CD4-positive, alpha-beta T cell (primary cell): ENCODE measurements around the gene LCE6A. TPM values are rescaled to one million over a fixed set of nuclear protein-coding genes. Genes with fewer than 3 reads are reported as not detected.

Source experiments
- ATAC-seq: fragments of 200-7000 bp; cut with Tn5 transposase; one replicate; pipeline ENCODE4 v1.10.0; 2022; ENCODE audit warnings: mild to moderate bottlenecking; ENCODE audit not compliant: poor library complexity
- CTCF ChIA-PET: fragments of 350-600 bp; sonication (Branson Sonifier 250); formaldehyde crosslinking; loops from one replicate; lab custom pipeline; 2021; ENCODE audit warnings: antibody characterized with exemption, inconsistent platforms; lab: Charles Lee
- POLR2A ChIA-PET: fragments of 350-600 bp; sonication (Branson Sonifier 250); formaldehyde crosslinking; loops from one replicate; lab custom pipeline; 2021; ENCODE audit warnings: antibody characterized with exemption, inconsistent platforms; lab: Charles Lee
- DNase-seq, 14 experiments: peaks; one replicate each; pipeline ENCODE4 v3.0.0-alpha.2; 2013 to 2020; ENCODE audit warnings: mixed read lengths in 2 of 14
- H3K27ac ChIP-seq, 2 donors: one replicate each; pipeline versions ENCODE4 v1.5.1 to v1.7.0; 2013; ENCODE audit warnings: low read length in 2 of 2, low read depth in 1 of 2, mild to moderate bottlenecking in 1 of 2
- H3K27me3 ChIP-seq, 2 experiments: 1 replicate in 1 of 2; 2 replicates in 1 of 2; pipeline versions ENCODE4 v1.6.1 to v1.7.0; 2013; ENCODE audit warnings: low read length in 2 of 2, control low read depth in 1 of 2, mild to moderate bottlenecking in 1 of 2, moderate library complexity in 1 of 2; ENCODE audit not compliant: insufficient read depth in 2 of 2, control insufficient read depth in 1 of 2
- H3K36me3 ChIP-seq: one replicate; pipeline ENCODE4 v1.6.1; 2013; ENCODE audit warnings: low read length, control low read depth; ENCODE audit not compliant: insufficient read depth
- H3K4me1 ChIP-seq: one replicate; pipeline ENCODE4 v1.6.1; 2013; ENCODE audit warnings: low read length, control low read depth; ENCODE audit not compliant: insufficient read depth
- H3K4me3 ChIP-seq: one replicate; pipeline ENCODE4 v1.5.1; 2013; ENCODE audit warnings: mild to moderate bottlenecking, low read length, moderate library complexity
- H3K9me3 ChIP-seq, 2 experiments: 1 replicate in 1 of 2; 2 replicates in 1 of 2; pipeline versions ENCODE4 v1.6.1 to v1.7.0; 2013; ENCODE audit warnings: low read length in 2 of 2, mild to moderate bottlenecking in 2 of 2, control low read depth in 1 of 2, moderate library complexity in 1 of 2; ENCODE audit not compliant: control insufficient read depth in 1 of 2, insufficient read depth in 1 of 2
- H3K27ac Mint-ChIP-seq: one replicate; pipeline ENCODE4 v1.8.0; 2020; ENCODE audit warnings: mixed read lengths
- H3K27me3 Mint-ChIP-seq: one replicate; pipeline ENCODE4 v1.8.0; 2021; ENCODE audit warnings: mixed read lengths
- H3K36me3 Mint-ChIP-seq: one replicate; pipeline ENCODE4 v1.8.0; 2021; ENCODE audit warnings: low read depth, mixed read lengths
- H3K4me1 Mint-ChIP-seq: one replicate; pipeline ENCODE4 v1.8.0; 2021; ENCODE audit warnings: low read depth, mixed read lengths
- H3K4me3 Mint-ChIP-seq: one replicate; pipeline ENCODE4 v1.8.0; 2020; ENCODE audit warnings: mild to moderate bottlenecking, mixed read lengths
- H3K9me3 Mint-ChIP-seq: one replicate; pipeline ENCODE4 v1.8.0; 2020; ENCODE audit warnings: mixed read lengths
- CTCF ChIP-seq: fragments of 200-600 bp; IDR thresholded peaks from one replicate; pipeline ENCODE4 v1.8.0; 2022; ENCODE audit warnings: antibody characterized with exemption, mild to moderate bottlenecking
- intact Hi-C, 2 experiments: fragments of 100-400 bp; cut with DNase I in 1 of 2; cut with micrococcal nuclease in 1 of 2; formaldehyde crosslinking; loops; one replicate each; pipeline versions ENCODE4 v1.15.1 to v1.9.0; 2023 to 2025; cut with DNase I, micrococcal nuclease
- total RNA-seq, 174 experiments: library from RNA in 2 of 174; stranded (reverse) in 2 of 174; gene quantifications; one replicate each; pipeline ENCODE4 v1.2.3 and lab custom pipeline; 2021 to 2026

Gene LCE6A
- total RNA-seq, 2 experiments from 2014 or later, result not detected

GRCh38 chr1:152855661-152856060, 13.0 kb downstream of the LCE6A start:
- DNase-seq, result no peak
- Histone ChIP-seq H3K27me3 (peaks cover 5% of the 10 kb centered on the region in 2 experiments), H3K9me3 (no peaks in the 10 kb centered on the region), H3K4me1 (no peaks in the 10 kb centered on the region), H3K4me3 (no peak overlapping the region), H3K36me3 (no peaks in the 10 kb centered on the region), H3K27ac (no peak overlapping the region)
- Mint-ChIP-seq H3K9me3 (no peaks in the 10 kb centered on the region), H3K27me3 (peaks cover 28% of the 10 kb centered on the region), H3K36me3 (no peaks in the 10 kb centered on the region), H3K4me1 (no peaks in the 10 kb centered on the region), H3K27ac (no peak overlapping the region), H3K4me3 (no peak overlapping the region)
- no peak for ATAC-seq
- CTCF ChIA-PET, result no interaction called here
- POLR2A ChIA-PET, result no interaction called here
- intact Hi-C loops, result no loop called here
- TF ChIP-seq CTCF, result no peak

DNA sequence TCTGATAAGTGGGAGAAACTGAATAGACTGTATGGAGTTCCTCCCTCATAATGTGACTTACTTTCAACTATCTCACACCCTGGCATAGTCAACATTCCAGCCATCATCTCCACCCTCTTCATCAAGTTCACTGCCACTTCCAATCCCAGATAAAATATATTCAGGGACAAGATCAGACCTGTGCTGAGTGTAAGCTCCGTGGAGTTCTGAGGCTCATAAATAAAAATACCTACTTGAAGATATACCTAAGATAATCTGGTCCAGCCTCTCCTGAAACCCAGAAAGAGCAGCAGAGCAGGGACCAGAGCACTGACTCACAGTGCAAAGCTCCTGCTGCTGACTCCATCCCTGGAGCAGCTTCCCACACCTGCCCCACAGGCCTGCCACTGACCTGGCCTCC, 15.4 kb downstream of the LCE6A start:
- Histone ChIP-seq H3K36me3 (no peaks in the 10 kb centered on the region), H3K4me1 (no peaks in the 10 kb centered on the region), H3K27me3 (peaks cover 5 to 8% of the 10 kb centered on the region in 2 experiments), H3K4me3 (no peak overlapping the region), H3K9me3 (no peaks in the 10 kb centered on the region), H3K27ac (no peak overlapping the region)
- ATAC-seq (no peak), DNase-seq (no peak)
- Mint-ChIP-seq H3K36me3 (no peaks in the 10 kb centered on the region), H3K27me3 (peaks cover 39% of the 10 kb centered on the region), H3K9me3 (no peaks in the 10 kb centered on the region), H3K4me1 (no peaks in the 10 kb centered on the region), H3K27ac (no peak overlapping the region), H3K4me3 (no peak overlapping the region)
- intact Hi-C loops, result no loop called here
- ChIA-PET POLR2A (no interaction called here), CTCF (no interaction called here)
- TF ChIP-seq CTCF, result no peak

DNA sequence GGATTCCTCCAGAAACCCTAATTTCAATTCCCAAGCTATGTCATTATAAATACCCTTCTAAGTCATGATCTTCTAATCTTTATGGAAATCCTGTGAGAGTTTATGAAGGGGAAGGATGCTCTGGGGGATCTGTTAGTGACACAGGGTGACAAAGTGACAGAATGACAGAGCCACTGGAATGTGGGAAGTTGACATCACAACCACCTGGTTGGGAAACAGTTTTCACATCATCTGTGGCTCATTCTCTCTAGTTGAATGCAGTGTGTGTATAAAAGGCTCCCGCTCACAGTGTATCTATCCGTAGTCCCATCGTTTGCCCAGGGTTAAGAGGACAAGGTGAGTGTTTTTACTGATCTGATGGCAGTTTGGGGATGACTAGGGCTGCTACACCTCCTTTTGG, 17.0 kb downstream of the LCE6A start, which contains the start of gene LCE7A:
Gene LCE7A, plus strand, starts transcription at position 301 of the 400 bp plus-strand sequence. CDS start 702 bp downstream, outside the sequence.
- no peaks in the 10 kb centered on the region for H3K36me3 Mint-ChIP-seq
- ChIA-PET POLR2A (no interaction called here), CTCF (no interaction called here)
- intact Hi-C loops, result no loop called here
- no peaks in the 10 kb centered on the region for H3K9me3 ChIP-seq
- DNase-seq (no peak), ATAC-seq (no peak)
- H3K27ac Mint-ChIP-seq, result no peak within 1 kb of the TSS
- peaks cover 8 to 9% of the 10 kb centered on the region in 2 experiments for H3K27me3 ChIP-seq
- H3K4me3 Mint-ChIP-seq, result no peak within 1 kb of the TSS
- no peak within 1 kb of the TSS for H3K27ac ChIP-seq
- no peaks in the 10 kb centered on the region for H3K9me3 Mint-ChIP-seq
- H3K4me1 Mint-ChIP-seq, result no peaks in the 10 kb centered on the region
- peaks cover 39% of the 10 kb centered on the region for H3K27me3 Mint-ChIP-seq
- H3K4me3 ChIP-seq, result no peak within 1 kb of the TSS
- H3K36me3 ChIP-seq, result no peaks in the 10 kb centered on the region
- no peak for TF ChIP-seq CTCF
- no peaks in the 10 kb centered on the region for H3K4me1 ChIP-seq
